ENCODE results near the gene NAA35. TPM values are rescaled to one million over a fixed set of nuclear protein-coding genes. Genes with fewer than 3 reads are reported as not detected.

The NAA35 gene
- total RNA-seq, 3 donors from 2014 or later: 14.2 to 30.4 (median 21.0) TPM

DNA sequence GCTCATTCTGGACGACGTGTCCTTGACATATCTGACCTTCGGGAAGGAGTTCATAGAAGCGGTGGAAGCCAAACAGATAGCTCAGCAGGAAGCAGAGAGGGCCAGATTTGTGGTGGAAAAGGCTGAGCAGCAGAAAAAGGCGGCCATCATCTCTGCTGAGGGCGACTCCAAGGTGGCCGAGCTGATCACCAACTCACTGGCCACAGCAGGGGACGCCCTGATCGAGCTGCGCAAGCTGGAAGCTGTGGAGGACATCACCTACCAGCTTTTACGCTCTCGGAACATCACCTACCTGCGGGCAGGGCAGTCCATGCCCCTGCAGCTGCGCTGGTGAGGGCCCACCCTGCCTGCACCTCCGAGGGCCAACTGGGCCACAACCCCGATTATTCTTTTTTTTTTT is 41.6 kb upstream of the NAA35 start:
- TF ChIP-seq, protein P1, sequence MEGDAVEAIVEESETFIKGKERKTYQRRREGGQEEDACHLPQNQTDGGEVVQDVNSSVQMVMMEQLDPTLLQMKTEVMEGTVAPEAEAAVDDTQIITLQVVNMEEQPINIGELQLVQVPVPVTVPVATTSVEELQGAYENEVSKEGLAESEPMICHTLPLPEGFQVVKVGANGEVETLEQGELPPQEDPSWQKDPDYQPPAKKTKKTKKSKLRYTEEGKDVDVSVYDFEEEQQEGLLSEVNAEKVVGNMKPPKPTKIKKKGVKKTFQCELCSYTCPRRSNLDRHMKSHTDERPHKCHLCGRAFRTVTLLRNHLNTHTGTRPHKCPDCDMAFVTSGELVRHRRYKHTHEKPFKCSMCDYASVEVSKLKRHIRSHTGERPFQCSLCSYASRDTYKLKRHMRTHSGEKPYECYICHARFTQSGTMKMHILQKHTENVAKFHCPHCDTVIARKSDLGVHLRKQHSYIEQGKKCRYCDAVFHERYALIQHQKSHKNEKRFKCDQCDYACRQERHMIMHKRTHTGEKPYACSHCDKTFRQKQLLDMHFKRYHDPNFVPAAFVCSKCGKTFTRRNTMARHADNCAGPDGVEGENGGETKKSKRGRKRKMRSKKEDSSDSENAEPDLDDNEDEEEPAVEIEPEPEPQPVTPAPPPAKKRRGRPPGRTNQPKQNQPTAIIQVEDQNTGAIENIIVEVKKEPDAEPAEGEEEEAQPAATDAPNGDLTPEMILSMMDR (IDR thresholded peaks at IDR 0.05): no peak
- TF ChIP-seq POLR2AphosphoS5 (IDR thresholded peaks at IDR 0.05) (no peak), POLR2A (IDR thresholded peaks at IDR 0.05) (no peak)
- Histone ChIP-seq H3K36me3 (no peaks in the 10 kb centered on the region), H3K4me1 (no peaks in the 10 kb centered on the region), H3K9me3 (no peaks in the 10 kb centered on the region), H3K4me3 (no peak overlapping the region), H3K27me3 (no peaks in the 10 kb centered on the region), H3K27ac (no peak overlapping the region)
- intact Hi-C loops (cut with DNase I; ENCODE audit: low total_unique reads): no loop called here
- no peak for DNase-seq (ENCODE audit: low spot score in 2 of 2)

DNA sequence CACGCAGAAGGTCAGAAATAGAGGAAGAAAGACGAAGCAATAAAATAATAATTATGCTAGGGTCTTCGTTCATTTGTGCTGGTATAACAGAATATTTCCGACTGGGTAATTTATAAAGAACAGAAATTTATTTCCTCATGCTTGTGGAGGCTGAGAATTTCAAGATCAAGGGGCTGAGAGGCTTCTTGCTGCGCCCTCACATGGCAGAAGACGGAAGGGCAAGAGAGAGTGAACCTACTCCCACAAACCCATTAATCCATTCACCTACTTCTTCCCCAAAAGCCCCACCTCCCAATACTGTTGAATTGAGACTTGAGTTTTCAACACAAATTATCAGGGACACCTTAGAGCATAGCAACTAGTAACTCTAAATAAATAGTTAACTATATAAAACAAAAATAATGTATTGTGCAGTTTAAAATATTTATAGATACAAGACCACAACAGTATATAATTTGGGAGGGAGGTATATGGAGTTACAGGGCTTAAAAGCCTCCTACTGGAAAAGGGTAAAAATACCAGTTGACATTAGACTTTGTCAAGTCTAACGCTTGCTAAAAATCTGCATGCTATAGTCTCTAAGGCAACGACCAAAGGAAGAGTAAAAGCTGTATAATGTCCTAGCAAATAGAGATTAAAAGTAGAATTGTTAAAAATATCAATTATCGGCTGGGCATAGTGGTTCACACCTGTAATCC is 40.3 kb upstream of the NAA35 start:
- H3K36me3 ChIP-seq: no peaks in the 10 kb centered on the region
- H3K9me3 ChIP-seq: no peaks in the 10 kb centered on the region
- no peak overlapping the region for H3K4me3 ChIP-seq
- intact Hi-C loops (cut with DNase I; ENCODE audit: low total_unique reads): no loop called here
- no peaks in the 10 kb centered on the region for H3K27me3 ChIP-seq
- H3K4me1 ChIP-seq: no peaks in the 10 kb centered on the region
- no peak overlapping the region for H3K27ac ChIP-seq
- DNase-seq (ENCODE audit: low spot score in 2 of 2): no peak
- TF ChIP-seq POLR2A (IDR thresholded peaks at IDR 0.05) (no peak), POLR2AphosphoS5 (IDR thresholded peaks at IDR 0.05) (no peak)
- TF ChIP-seq, protein P1 (IDR thresholded peaks at IDR 0.05): no peak

DNA sequence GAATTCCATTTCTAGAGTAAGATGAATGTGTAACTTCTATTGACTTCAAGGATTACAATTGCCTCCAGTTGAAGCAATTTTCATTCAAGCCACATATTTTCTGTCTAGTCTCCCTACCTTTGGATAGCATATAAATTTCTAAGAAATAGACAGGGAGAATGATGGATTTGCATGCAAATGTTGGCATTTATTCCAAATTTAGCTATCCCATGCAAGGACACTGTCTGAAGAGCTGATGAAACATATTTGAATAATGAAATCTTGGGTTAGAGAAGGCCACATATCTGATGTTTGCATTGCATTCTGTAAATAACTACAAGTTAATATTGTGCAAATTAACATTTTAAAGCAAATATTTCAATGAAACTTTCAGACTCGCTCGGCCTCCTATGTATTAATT is 36.0 kb upstream of the NAA35 start:
- intact Hi-C loops (cut with DNase I; ENCODE audit: low total_unique reads): no loop called here
- DNase-seq (ENCODE audit: low spot score in 2 of 2): no peak
- H3K4me3 ChIP-seq: no peak overlapping the region
- TF ChIP-seq POLR2A (IDR thresholded peaks at IDR 0.05) (no peak), POLR2AphosphoS5 (IDR thresholded peaks at IDR 0.05) (no peak)
- TF ChIP-seq, protein P1 (IDR thresholded peaks at IDR 0.05): no peak
- H3K4me1 ChIP-seq: no peaks in the 10 kb centered on the region
- no peaks in the 10 kb centered on the region for H3K36me3 ChIP-seq
- no peaks in the 10 kb centered on the region for H3K27me3 ChIP-seq
- H3K9me3 ChIP-seq: no peaks in the 10 kb centered on the region
- no peak overlapping the region for H3K27ac ChIP-seq

DNA sequence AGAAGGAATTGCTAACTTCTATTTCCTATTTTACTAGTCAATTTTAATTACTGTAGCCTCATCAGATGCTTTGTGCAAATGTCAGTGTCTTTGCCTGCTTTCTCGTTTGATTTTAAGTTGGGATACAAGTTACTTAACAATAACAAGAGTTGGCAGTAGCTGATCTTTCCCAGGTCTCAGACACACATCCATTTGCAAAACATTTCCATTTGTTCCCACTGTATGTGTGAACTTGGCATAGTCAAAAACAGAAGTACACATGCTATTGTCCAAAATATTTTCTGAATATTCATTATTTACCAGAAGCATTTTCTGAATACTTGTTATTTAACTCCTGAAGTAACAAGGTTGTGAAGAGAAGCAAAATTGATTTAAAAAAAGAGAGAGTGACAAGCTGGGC is 35.0 kb upstream of the NAA35 start:
- DNase-seq (ENCODE audit: low spot score in 2 of 2): no peak
- intact Hi-C loops (cut with DNase I; ENCODE audit: low total_unique reads): no loop called here

GRCh38 chr9:85909390-85909789 is 31.6 kb upstream of the NAA35 start:
- no peak for TF ChIP-seq POLR2A (IDR thresholded peaks at IDR 0.05)
- Histone ChIP-seq H3K4me1 (no peaks in the 10 kb centered on the region), H3K9me3 (no peaks in the 10 kb centered on the region), H3K4me3 (no peak overlapping the region), H3K27ac (no peak overlapping the region), H3K36me3 (no peaks in the 10 kb centered on the region), H3K27me3 (no peaks in the 10 kb centered on the region)
- intact Hi-C loops (cut with DNase I; ENCODE audit: low total_unique reads): no loop called here
- no peak for DNase-seq (ENCODE audit: low spot score in 2 of 2)

More for the DNA sequence above, 35.0 kb upstream of the NAA35 start:
- H3K27me3 ChIP-seq: no peaks in the 10 kb centered on the region
- H3K9me3 ChIP-seq: no peaks in the 10 kb centered on the region
- no peaks in the 10 kb centered on the region for H3K4me1 ChIP-seq
- no peaks in the 10 kb centered on the region for H3K36me3 ChIP-seq
- no peak overlapping the region for H3K4me3 ChIP-seq
- H3K27ac ChIP-seq: no peak overlapping the region
- TF ChIP-seq POLR2AphosphoS5 (IDR thresholded peaks at IDR 0.05): no peak
- no peak for TF ChIP-seq POLR2A (IDR thresholded peaks at IDR 0.05)

GRCh38 chr9:85914108-85914507 is 26.8 kb upstream of the NAA35 start:
- H3K27ac ChIP-seq: no peak overlapping the region
- H3K9me3 ChIP-seq: no peaks in the 10 kb centered on the region
- no peaks in the 10 kb centered on the region for H3K36me3 ChIP-seq
- no peak for DNase-seq (ENCODE audit: low spot score in 2 of 2)
- H3K4me1 ChIP-seq: no peaks in the 10 kb centered on the region
- no peak overlapping the region for H3K4me3 ChIP-seq
- intact Hi-C loops (cut with DNase I; ENCODE audit: low total_unique reads): no loop called here
- H3K27me3 ChIP-seq: no peaks in the 10 kb centered on the region
- TF ChIP-seq, protein P1 (IDR thresholded peaks at IDR 0.05): no peak
- TF ChIP-seq POLR2AphosphoS5 (IDR thresholded peaks at IDR 0.05): no peak
- TF ChIP-seq POLR2A (IDR thresholded peaks at IDR 0.05): no peak

Measured in breast epithelium (tissue), 4 donors.